K562 (cell line): ENCODE results near the gene KHDRBS2. TPM values are rescaled to one million over a fixed set of nuclear protein-coding genes. Genes with fewer than 3 reads are reported as not detected.

Source experiments
- ATAC-seq: fragments of 200-7000 bp; cut with Tn5 transposase; 3 replicates; pipeline ENCODE4 v1.9.1; 2020; ENCODE audit warnings: moderate library complexity
- BruUV-seq: library from RNA; stranded (reverse); fragments of 400-500 nt; replicated peaks from 2 replicates; lab custom pipeline; 2021; lab: Mats Ljungman, UMichigan
- CTCF ChIA-PET: fragments of 300-600 bp; formaldehyde crosslinking; extraction: SDS; loops from one replicate; lab custom pipeline; 2021; ENCODE audit warnings: low intra/inter-chr PET ratio; lab: Yijun Ruan, JAX
- POLR2A ChIA-PET: fragments of 300-600, 350-650 bp; sonication (Branson Sonifier 250); formaldehyde crosslinking; extraction: SDS; loops from one replicate; lab custom pipeline; 2021; ENCODE audit warnings: antibody characterized with exemption, inconsistent platforms; lab: Yijun Ruan, JAX
- DNase-seq, 4 experiments: peaks; one replicate each; pipeline versions ENCODE4 v3.0.0 to v3.0.0-alpha.2; 2011 to 2018; ENCODE audit warnings: low spot score in 3 of 4, mixed read lengths in 3 of 4; ENCODE audit errors: extremely low read depth in 1 of 4
- FAIRE-seq: peaks from 2 replicates; lab custom pipeline; 2011; peaks lifted over from hg19 to GRCh38; lab: Jason Lieb, UNC
- H2AFZ ChIP-seq: 2 replicates; pipeline ENCODE4 v1.6.0; 2011; ENCODE audit warnings: low read depth, low read length, control low read depth, inconsistent platforms
- H3K27ac ChIP-seq: fragments of 200-600 bp; 3 replicates; pipeline ENCODE4 v1.8.0; 2011; ENCODE audit warnings: low read depth, mild to moderate bottlenecking, control low read depth, inconsistent platforms, low read length, moderate library complexity, mixed read lengths; ENCODE audit errors: extremely low read depth
- H3K27me3 ChIP-seq, 2 experiments: fragments of 300-600 bp in 1 of 2; 2 replicates in 1 of 2; 3 replicates in 1 of 2; pipeline versions ENCODE4 v1.6.0 to v1.8.0; 2011; ENCODE audit warnings: inconsistent platforms in 2 of 2, low read length in 2 of 2, mild to moderate bottlenecking in 1 of 2, mixed read lengths in 1 of 2, moderate library complexity in 1 of 2; ENCODE audit not compliant: control insufficient read depth in 2 of 2, insufficient read depth in 2 of 2
- H3K36me3 ChIP-seq: fragments of 300-600 bp; 3 replicates; pipeline ENCODE4 v1.8.0; 2011; ENCODE audit warnings: mild to moderate bottlenecking, low read length, inconsistent platforms; ENCODE audit not compliant: control insufficient read depth, insufficient read depth
- H3K4me1 ChIP-seq, 2 experiments: fragments of 200-600 bp in 1 of 2; replicated peaks in 1 of 2; 2 replicates in 1 of 2; 3 replicates in 1 of 2; pipeline versions ENCODE4 v1.5.1 to v1.8.0; 2011; ENCODE audit warnings: inconsistent platforms in 2 of 2, low read length in 2 of 2, mild to moderate bottlenecking in 1 of 2, mixed read lengths in 1 of 2, moderate library complexity in 1 of 2; ENCODE audit not compliant: control insufficient read depth in 2 of 2, insufficient read depth in 2 of 2
- H3K4me2 ChIP-seq: 2 replicates; pipeline ENCODE4 v1.6.1; 2011; ENCODE audit warnings: low read length, control low read depth, inconsistent platforms, mixed read lengths; ENCODE audit not compliant: insufficient read depth
- H3K4me3 ChIP-seq: fragments of 200-600 bp; sonication (generic), shearing (Covaris generic); 2 replicates; pipeline ENCODE4 v1.5.1; 2016; ENCODE audit warnings: control low read depth, inconsistent platforms
- H3K79me2 ChIP-seq: fragments of 200-600 bp; 3 replicates; pipeline ENCODE4 v1.8.0; 2011; ENCODE audit warnings: low read length, inconsistent platforms; ENCODE audit not compliant: control insufficient read depth, insufficient read depth
- H3K9ac ChIP-seq, 2 experiments: 2 replicates each; pipeline versions ENCODE4 v1.6.0 to v1.6.1; 2011; ENCODE audit warnings: low read depth in 2 of 2, low read length in 2 of 2, control low read depth in 1 of 2, inconsistent platforms in 1 of 2, mild to moderate bottlenecking in 1 of 2, mixed read lengths in 1 of 2; ENCODE audit not compliant: insufficient read depth in 1 of 2
- H3K9me1 ChIP-seq: one replicate; pipeline ENCODE4 v1.6.0; 2011; ENCODE audit warnings: inconsistent platforms, mild to moderate bottlenecking, low read length, moderate library complexity; ENCODE audit not compliant: control insufficient read depth, insufficient read depth
- H3K9me3 ChIP-seq: replicated peaks from 2 replicates; pipeline ENCODE4 v1.5.1; 2011; ENCODE audit warnings: low read depth, low read length, inconsistent platforms; ENCODE audit not compliant: control insufficient read depth, insufficient read depth
- H4K20me1 ChIP-seq: replicated peaks from 2 replicates; pipeline ENCODE4 v1.6.1; 2011; ENCODE audit warnings: low read length, inconsistent platforms, mixed read lengths; ENCODE audit not compliant: control insufficient read depth, insufficient read depth
- DPF2 ChIP-seq: fragments of 450-650 bp; IDR thresholded peaks from 2 replicates; pipeline ENCODE4 v1.6.1; 2016
- ILK ChIP-seq: fragments of 450-650 bp; IDR thresholded peaks from 2 replicates; pipeline ENCODE4 v1.6.1; 2016; ENCODE audit warnings: missing genetic modification characterization, low read depth, mild to moderate bottlenecking, missing compliant biosample characterization, moderate library complexity, borderline replicate concordance
- MEF2D ChIP-seq: conservative IDR thresholded peaks from 2 replicates; pipeline ENCODE4 v1.6.1; 2016; ENCODE audit warnings: low read depth, missing genetic modification characterization, missing compliant biosample characterization
- NBN ChIP-seq: fragments of 450-650 bp; IDR thresholded peaks from 2 replicates; pipeline ENCODE4 v1.6.1; 2016; ENCODE audit warnings: low read depth, mild to moderate bottlenecking
- RFX5 ChIP-seq: IDR thresholded peaks from 2 replicates; pipeline ENCODE4 v1.6.1; 2011; ENCODE audit warnings: low read depth, mild to moderate bottlenecking, improper control_type of control experiment, low read length
- SMARCC2 ChIP-seq: fragments of 450-650 bp; IDR thresholded peaks from 2 replicates; pipeline ENCODE4 v1.6.1; 2017; ENCODE audit warnings: antibody characterized with exemption, moderate library complexity, mild to moderate bottlenecking, low read depth
- SREBF1 ChIP-seq: fragments of 150-350 bp; IDR thresholded peaks from 2 replicates; pipeline ENCODE4 v1.6.1; 2014; ENCODE audit warnings: antibody characterized with exemption, low read depth, low read length, borderline replicate concordance
- YY1 ChIP-seq, 3 experiments: IDR thresholded peaks; 2 replicates each; pipeline ENCODE4 v1.6.1; 2011; ENCODE audit warnings: low read length in 2 of 3, mild to moderate bottlenecking in 2 of 3, moderate library complexity in 2 of 3, borderline replicate concordance in 1 of 3, control low read depth in 1 of 3, low read depth in 1 of 3; ENCODE audit not compliant: insufficient read depth in 3 of 3, insufficient replicate concordance in 2 of 3, control insufficient read depth in 1 of 3, insufficient read length in 1 of 3; ENCODE audit errors: extremely low read depth in 1 of 3
- ZNF551 ChIP-seq: fragments of 250-450 bp; sonication (Bioruptor Pico); IDR thresholded peaks from 2 replicates; pipeline ENCODE4 v1.5.0; 2021; ENCODE audit warnings: mild to moderate bottlenecking, moderate library complexity
- ZNF785 ChIP-seq: fragments of 250-450 bp; sonication (Bioruptor Pico); IDR thresholded peaks from 2 replicates; pipeline ENCODE4 v1.4.0; 2020; ENCODE audit warnings: mild to moderate bottlenecking
- WGBS: fragments of 100-300 bp; shearing (Covaris generic); methylation state at CpG from one replicate; pipeline ENCODE4 v1.1.6; 2016; ENCODE audit warnings: low coverage, mixed read lengths; ENCODE audit not compliant: insufficient coverage; ENCODE audit errors: missing lambda C conversion rate; 5-methylcytosine and 5-hydroxymethylcytosine counted together
- in situ Hi-C: fragments of 300-500 bp; cut with MboI; formaldehyde crosslinking; loops from 4 replicates; pipeline ENCODE4 v1.15.0; 2018; ENCODE audit warnings: inconsistent platforms, mixed read lengths
- intact Hi-C: fragments of 100-400 bp; cut with micrococcal nuclease; formaldehyde crosslinking; loops from 2 replicates; pipeline ENCODE4 v1.14.2; 2022
- polyA plus RNA-seq, 8 experiments: library from polyadenylated mRNA; depleted of rRNA in 4 of 8; stranded (reverse) in 5 of 8; unstranded in 3 of 8; fragments of >200 nt; fragmentation: Nextera tagmentation in 2 of 8; fragmentation: Illumina TruSeq in 1 of 8; extraction: Ambion mirVana in 2 of 8; extraction: Trizol in 1 of 8; gene quantifications; 2 replicates each; pipeline versions ENCODE4 v1.2.1 to v1.2.3, GENCODE V29; 2011 to 2014; ENCODE audit warnings: inconsistent platforms in 1 of 8, missing spikeins in 1 of 8
- total RNA-seq, 7 experiments: library from RNA; depleted of rRNA in 6 of 7; stranded (reverse); fragments of >200 nt in 6 of 7; fragmentation: Illumina TruSeq in 2 of 7; extraction: Trizol in 2 of 7; gene quantifications; 2 replicates each; pipeline versions ENCODE4 v1.2.1 to v1.2.3, GENCODE V29; 2011 to 2021; ENCODE audit warnings: low replicate concordance in 1 of 7
- TF ChIP-seq, protein P1 (sequence below): sonication (generic); formaldehyde crosslinking; IDR thresholded peaks from 2 replicates; pipeline ENCODE4 v1.8.1; 2023; ENCODE audit warnings: mild to moderate bottlenecking, missing genetic modification reagents

The KHDRBS2 gene
- total and polyA plus RNA-seq, 9 of the 15 experiments (the other 6 are each of a cell fraction or from before 2014, with no cell fraction given) = not detected

DNA sequence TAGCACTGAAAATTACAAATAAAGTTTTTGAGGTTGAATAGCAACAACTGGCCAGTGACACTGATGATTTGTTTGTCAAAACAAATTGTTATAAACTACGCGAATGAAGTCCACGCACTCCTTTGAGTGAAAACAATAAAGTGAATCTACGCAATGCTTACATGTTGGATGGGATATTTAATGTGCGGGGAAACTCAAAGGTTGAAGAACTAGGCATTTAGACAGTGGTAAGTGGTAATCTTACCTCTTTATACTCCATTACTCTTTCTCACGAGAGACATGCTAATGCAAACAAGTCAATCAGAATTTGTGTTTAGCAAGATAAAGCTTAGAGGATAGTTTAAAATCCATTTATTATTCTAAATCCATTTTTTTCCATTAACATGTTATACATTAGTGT is 606.4 kb downstream of the KHDRBS2 start:
- Histone ChIP-seq H3K27ac (no peak overlapping the region), H3K79me2 (no peaks in the 10 kb centered on the region), H3K4me2 (no peak overlapping the region), H2AFZ (no peak overlapping the region), H3K9ac (no peak overlapping the region), H4K20me1 (no peaks in the 10 kb centered on the region), H3K27me3 (no peaks in the 10 kb centered on the region), H3K36me3 (no peaks in the 10 kb centered on the region), H3K4me3 (no peak overlapping the region), H3K9me1 (no peaks in the 10 kb centered on the region), H3K4me1 (no peaks in the 10 kb centered on the region), H3K9me3 (no peaks in the 10 kb centered on the region)
- no TSS peak for BruUV-seq
- no peak for ATAC-seq
- TF ChIP-seq DPF2 = no peak
- TF ChIP-seq SREBF1 = no peak
- no peak for TF ChIP-seq MEF2D (tag)
- no peak for TF ChIP-seq RFX5
- no peak for TF ChIP-seq ILK (tag)
- TF ChIP-seq, protein P1, sequence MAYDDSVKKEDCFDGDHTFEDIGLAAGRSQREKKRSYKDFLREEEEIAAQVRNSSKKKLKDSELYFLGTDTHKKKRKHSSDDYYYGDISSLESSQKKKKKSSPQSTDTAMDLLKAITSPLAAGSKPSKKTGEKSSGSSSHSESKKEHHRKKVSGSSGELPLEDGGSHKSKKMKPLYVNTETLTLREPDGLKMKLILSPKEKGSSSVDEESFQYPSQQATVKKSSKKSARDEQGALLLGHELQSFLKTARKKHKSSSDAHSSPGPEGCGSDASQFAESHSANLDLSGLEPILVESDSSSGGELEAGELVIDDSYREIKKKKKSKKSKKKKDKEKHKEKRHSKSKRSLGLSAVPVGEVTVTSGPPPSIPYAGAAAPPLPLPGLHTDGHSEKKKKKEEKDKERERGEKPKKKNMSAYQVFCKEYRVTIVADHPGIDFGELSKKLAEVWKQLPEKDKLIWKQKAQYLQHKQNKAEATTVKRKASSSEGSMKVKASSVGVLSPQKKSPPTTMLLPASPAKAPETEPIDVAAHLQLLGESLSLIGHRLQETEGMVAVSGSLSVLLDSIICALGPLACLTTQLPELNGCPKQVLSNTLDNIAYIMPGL = no peak
- TF ChIP-seq SMARCC2 = no peak
- TF ChIP-seq ZNF551 = no peak
- TF ChIP-seq NBN = no peak
- no peak for TF ChIP-seq ZNF785
- no peak for TF ChIP-seq YY1 (IDR thresholded peaks at IDR 0.05; ENCODE audit: borderline replicate concordance in 1 of 3, control insufficient read depth in 1 of 3, extremely low read depth in 1 of 3, insufficient read depth in 3 of 3, insufficient read length in 1 of 3, insufficient replicate concordance in 2 of 3, low read depth in 1 of 3, low read length in 2 of 3)
- in situ Hi-C loops (no loop called here), intact Hi-C loops (no loop called here)
- ChIA-PET POLR2A (no interaction called here), CTCF (no interaction called here)
- WGBS = 11% methylated on average over 6 of the region's 6 CpGs
- no peak for FAIRE-seq
- DNase-seq = no peak
